Activated T-cell treated with anti-CD3 and anti-CD28 coated beads, Interleukin-2, amount 50 U/mL, for 48 hours (primary cell): ENCODE measurements around the gene APH1B.
"Not testable (repeated sequence)": the region's sequence is repeated elsewhere in the genome, so short reads cannot be mapped to it uniquely, and the experiment has no call there.

Experiments used
- DNase-seq, 2 experiments: peaks; one replicate each; pipeline ENCODE4 v3.0.0-alpha.2; 2020

The APH1B gene

GRCh38 chr15:63301088-63301487, 23.7 kb downstream of the APH1B start:
- DNase-seq = no peak

GRCh38 chr15:63305260-63305659, 27.9 kb downstream of the APH1B start:
- no peak for DNase-seq

- DNase-seq = no peak
Measured at GRCh38 chr15:63306492-63307073, 29.2 kb downstream of the APH1B start.

- DNase-seq = no peak
Measured at GRCh38 chr15:63308491-63308890, 31.1 kb downstream of the APH1B start.

GRCh38 chr15:63308947-63309346, 31.5 kb downstream of the APH1B start:
- no peak for DNase-seq

GRCh38 chr15:63310646-63311045, 33.2 kb downstream of the APH1B start:
- no peak for DNase-seq

GRCh38 chr15:63312286-63312685, 34.9 kb downstream of the APH1B start:
- DNase-seq = no peak

- no peak for DNase-seq
Measured at GRCh38 chr15:63313825-63314224, 36.4 kb downstream of the APH1B start.

GRCh38 chr15:63314409-63314808, 37.0 kb downstream of the APH1B start:
- no peak for DNase-seq

- DNase-seq = no peak
Measured at GRCh38 chr15:63318344-63318743, 40.9 kb downstream of the APH1B start.

- DNase-seq = no peak
Measured at GRCh38 chr15:63319065-63319464, 41.7 kb downstream of the APH1B start.

- DNase-seq = not testable (repeated sequence)
Measured at GRCh38 chr15:63320446-63320845, 43.0 kb downstream of the APH1B start.

GRCh38 chr15:63320981-63321380, 43.6 kb downstream of the APH1B start:
- DNase-seq = not testable (repeated sequence)

- DNase-seq = no peak
Measured at GRCh38 chr15:63321462-63321861, 44.1 kb downstream of the APH1B start.

- DNase-seq = no peak
Measured at GRCh38 chr15:63322541-63322940, 45.1 kb downstream of the APH1B start.

- DNase-seq = peak in 1 of 2 experiments; percentile 37
Measured at GRCh38 chr15:63323798-63324563, 46.6 kb downstream of the APH1B start.

- DNase-seq = peak; percentile 30 to 49
Measured at GRCh38 chr15:63324770-63325169, 47.4 kb downstream of the APH1B start.

- DNase-seq = no peak
Measured at GRCh38 chr15:63327648-63328421, 50.4 kb downstream of the APH1B start.

- no peak for DNase-seq
Measured at GRCh38 chr15:63329567-63330350, 52.4 kb downstream of the APH1B start.

GRCh38 chr15:63330926-63331325, 53.5 kb downstream of the APH1B start:
- no peak for DNase-seq

- DNase-seq = peak; percentile 37 to 46
Measured at GRCh38 chr15:63331456-63331855, 54.1 kb downstream of the APH1B start.

GRCh38 chr15:63332367-63333124, 55.1 kb downstream of the APH1B start:
- DNase-seq = no peak
